ENCODE measurements around the gene TMEM245.

- TF ChIP-seq CTCF (IDR thresholded peaks at IDR 0.05) (no peak), POLR2A (IDR thresholded peaks at IDR 0.05) (no peak)
Observed at GRCh38 chr9:108983885-108984284, 135.9 kb downstream of the TMEM245 start.

Data from testis (tissue), 2 donors.